GM23338 (cell line): ENCODE measurements around the gene ARL5C. TPM values are rescaled to one million over a fixed set of nuclear protein-coding genes. Genes with fewer than 3 reads are reported as not detected.

Source experiments
- ATAC-seq: fragments of 200-7000 bp; cut with Tn5 transposase; 3 replicates; pipeline ENCODE4 v1.9.1; 2020
- DNase-seq: peaks from one replicate; pipeline ENCODE4 v3.0.0-alpha.2; 2015; ENCODE audit warnings: low spot score
- H2AFZ ChIP-seq: fragments of 200-600 bp; sonication (generic); 2 replicates; pipeline ENCODE4 v1.8.0; 2016; ENCODE audit warnings: antibody characterized with exemption, mild to moderate bottlenecking, moderate library complexity
- H3F3A ChIP-seq: fragments of 200-600 bp; sonication (generic); replicated peaks from 2 replicates; pipeline ENCODE4 v1.8.0; 2017; ENCODE audit warnings: antibody characterized with exemption, mixed run types, low read depth
- H3K27ac ChIP-seq: fragments of 200-600 bp; sonication (generic); 2 replicates; pipeline ENCODE4 v1.6.1; 2016; ENCODE audit warnings: low read depth
- H3K27me3 ChIP-seq: fragments of 200-600 bp; sonication (generic); 2 replicates; pipeline ENCODE4 v1.8.0; 2016; ENCODE audit warnings: mild to moderate bottlenecking, mixed run types, moderate library complexity; ENCODE audit not compliant: insufficient read depth
- H3K36me3 ChIP-seq: fragments of 200-600 bp; sonication (generic); 2 replicates; pipeline ENCODE4 v1.8.0; 2016; ENCODE audit warnings: mild to moderate bottlenecking; ENCODE audit not compliant: insufficient read depth
- H3K4me1 ChIP-seq: fragments of 200-600 bp; sonication (generic); 2 replicates; pipeline ENCODE4 v1.8.0; 2016; ENCODE audit warnings: mild to moderate bottlenecking, moderate library complexity; ENCODE audit not compliant: insufficient read depth
- H3K4me2 ChIP-seq: fragments of 200-600 bp; sonication (generic); 2 replicates; pipeline ENCODE4 v1.7.1; 2017; ENCODE audit warnings: mixed run types
- H3K4me3 ChIP-seq: fragments of 200-600 bp; sonication (generic); 2 replicates; pipeline ENCODE4 v1.6.1; 2016; ENCODE audit warnings: mixed run types
- H3K79me2 ChIP-seq: fragments of 200-600 bp; sonication (generic); replicated peaks from 2 replicates; pipeline ENCODE4 v1.8.0; 2017; ENCODE audit warnings: mild to moderate bottlenecking; ENCODE audit not compliant: insufficient read depth
- H3K9me2 ChIP-seq: fragments of 200-600 bp; sonication (generic); 2 replicates; pipeline ENCODE4 v1.8.0; 2017; ENCODE audit not compliant: insufficient read depth
- H4K20me1 ChIP-seq: fragments of 200-600 bp; sonication (generic); replicated peaks from 2 replicates; pipeline ENCODE4 v1.8.0; 2017; ENCODE audit warnings: mild to moderate bottlenecking; ENCODE audit not compliant: insufficient read depth
- H3K27ac Mint-ChIP-seq: 2 replicates; pipeline ENCODE4 v1.8.0; 2020; ENCODE audit warnings: inconsistent platforms, mild to moderate bottlenecking, moderate library complexity, mixed read lengths
- H3K27me3 Mint-ChIP-seq: 3 replicates; pipeline ENCODE4 v1.8.0; 2022; ENCODE audit warnings: low read depth, mild to moderate bottlenecking, moderate library complexity, mixed read lengths, inconsistent platforms; ENCODE audit not compliant: insufficient read depth, poor library complexity
- H3K36me3 Mint-ChIP-seq: 3 replicates; pipeline ENCODE4 v1.8.0; 2021; ENCODE audit warnings: low read depth, mild to moderate bottlenecking, inconsistent platforms, moderate library complexity, mixed read lengths
- H3K4me1 Mint-ChIP-seq: 3 replicates; pipeline ENCODE4 v1.8.0; 2020; ENCODE audit warnings: mild to moderate bottlenecking, inconsistent platforms, mixed read lengths
- H3K4me3 Mint-ChIP-seq: 3 replicates; pipeline ENCODE4 v1.8.0; 2021; ENCODE audit warnings: moderate library complexity, mild to moderate bottlenecking, inconsistent platforms, mixed read lengths
- H3K9me3 Mint-ChIP-seq: 3 replicates; pipeline ENCODE4 v1.8.0; 2020; ENCODE audit warnings: moderate library complexity, mild to moderate bottlenecking, inconsistent platforms, mixed read lengths
- CTCF ChIP-seq, 2 experiments: fragments of 200-600 bp in 1 of 2; sonication (generic) in 1 of 2; conservative IDR thresholded peaks; 2 replicates each; pipeline versions ENCODE4 v1.5.1 to v1.6.1; 2016 to 2017; ENCODE audit warnings: antibody characterized with exemption in 2 of 2, low read depth in 2 of 2, mild to moderate bottlenecking in 2 of 2, moderate library complexity in 1 of 2
- ETS1 ChIP-seq: IDR thresholded peaks from 2 replicates; pipeline ENCODE4 v1.6.1; 2016; ENCODE audit warnings: antibody characterized with exemption
- EZH2 ChIP-seq: fragments of 200-600 bp; sonication (generic); IDR thresholded peaks from one replicate; pipeline ENCODE4 v1.8.0; 2017; ENCODE audit warnings: antibody characterized with exemption, mild to moderate bottlenecking, low read depth; ENCODE audit not compliant: unreplicated experiment
- POLR2AphosphoS5 ChIP-seq: IDR thresholded peaks from 2 replicates; pipeline ENCODE4 v1.6.1; 2016; ENCODE audit warnings: antibody characterized with exemption, low read depth
- REST ChIP-seq: IDR thresholded peaks from one replicate; pipeline ENCODE4 v1.6.1; 2018; ENCODE audit warnings: antibody characterized with exemption; ENCODE audit not compliant: unreplicated experiment
- STAT1 ChIP-seq: IDR thresholded peaks from one replicate; pipeline ENCODE4 v1.6.1; 2016; ENCODE audit warnings: antibody characterized with exemption; ENCODE audit not compliant: unreplicated experiment
- ZNF114 ChIP-seq: fragments of 250-450 bp; sonication (Bioruptor Pico); IDR thresholded peaks from 2 replicates; pipeline ENCODE4 v1.5.0; 2020; ENCODE audit warnings: mild to moderate bottlenecking, moderate library complexity
- ZNF331 ChIP-seq: fragments of 250-450 bp; sonication (Bioruptor Pico); IDR thresholded peaks from 2 replicates; pipeline ENCODE4 v1.5.0; 2020; ENCODE audit warnings: low read depth, mild to moderate bottlenecking, moderate library complexity
- polyA plus RNA-seq: library from polyadenylated mRNA; unstranded; fragments of >200 nt; fragmentation: Nextera tagmentation; extraction: Ambion mirVana; gene quantifications from 2 replicates; pipeline ENCODE4 v1.2.1, GENCODE V29; 2016
- total RNA-seq: library from RNA; depleted of rRNA; stranded (reverse); fragments of >200 nt; shearing (Covaris generic); gene quantifications from 2 replicates; pipeline ENCODE4 v1.2.3, GENCODE V29; 2014

Gene ARL5C
- total and polyA plus RNA-seq, 2 experiments from 2014 or later: not detected

GRCh38 chr17:39113871-39114270 lies 52.1 kb downstream of the ARL5C start:
- no peak for TF ChIP-seq STAT1
- TF ChIP-seq ZNF114: no peak
- TF ChIP-seq POLR2AphosphoS5: no peak
- no peak for TF ChIP-seq EZH2
- TF ChIP-seq REST: no peak
- TF ChIP-seq ETS1: no peak
- no peak for TF ChIP-seq ZNF331
- Mint-ChIP-seq H3K4me1 (no peaks in the 10 kb centered on the region; the same call in 2 of the 3 replicates), H3K36me3 (no peaks in the 10 kb centered on the region), H3K4me3 (no peak overlapping the region), H3K27ac (no peak overlapping the region), H3K9me3 (no peaks in the 10 kb centered on the region), H3K27me3 (peaks cover 5% of the 10 kb centered on the region)
- Histone ChIP-seq H3K4me1 (no peaks in the 10 kb centered on the region), H3K4me3 (no peak overlapping the region), H3K9me2 (no peaks in the 10 kb centered on the region), H3K79me2 (no peaks in the 10 kb centered on the region), H3K36me3 (no peaks in the 10 kb centered on the region), H3K27ac (no peak overlapping the region), H3K27me3 (no peaks in the 10 kb centered on the region), H3F3A (no peaks in the 10 kb centered on the region), H3K4me2 (no peak overlapping the region), H2AFZ (no peak overlapping the region), H4K20me1 (no peaks in the 10 kb centered on the region)
- ATAC-seq: no peak
- no peak for DNase-seq

GRCh38 chr17:39110435-39111136 lies 55.4 kb downstream of the ARL5C start:
- DNase-seq (peak; percentile 37), ATAC-seq (peak; percentile 59)
- Mint-ChIP-seq H3K27me3 (peaks cover 7% of the 10 kb centered on the region), H3K27ac (no peak overlapping the region), H3K4me1 (no peaks in the 10 kb centered on the region; the same call in 2 of the 3 replicates), H3K4me3 (no peak overlapping the region), H3K36me3 (no peaks in the 10 kb centered on the region), H3K9me3 (no peaks in the 10 kb centered on the region)
- no peaks in the 10 kb centered on the region for H3K36me3 ChIP-seq
- H3K4me2 ChIP-seq: no peak overlapping the region
- no peak overlapping the region for H3K27ac ChIP-seq
- H3K9me2 ChIP-seq: no peaks in the 10 kb centered on the region
- no peaks in the 10 kb centered on the region for H3K79me2 ChIP-seq
- H3K4me1 ChIP-seq: no peaks in the 10 kb centered on the region
- no peak overlapping the region for H2AFZ ChIP-seq
- H3K27me3 ChIP-seq: no peaks in the 10 kb centered on the region
- TF ChIP-seq CTCF (conservative IDR thresholded peaks at IDR 0.05; ENCODE audit: low read depth in 2 of 2): 0 out of 4 replicates have a peak, but pooled peaks of 1 of the 2 experiments have one; percentile 24
- TF ChIP-seq POLR2AphosphoS5: no peak
- H4K20me1 ChIP-seq: no peaks in the 10 kb centered on the region
- H3F3A ChIP-seq: no peaks in the 10 kb centered on the region
- no peak overlapping the region for H3K4me3 ChIP-seq
